NCI-H82 (cell line): Measurements from ENCODE around the gene SMG5.
A peak's percentile ranks its signal among the peaks of the same experiment; 100 is the strongest.
"Not testable (repeated sequence)": the region's sequence is repeated elsewhere in the genome, so short reads cannot be mapped to it uniquely, and the experiment has no call there.

ENCODE experiments used
- DNase-seq: peaks from one replicate; lab custom pipeline; 2025; lab: John Stamatoyannopoulos, UW

SMG5 gene

DNA sequence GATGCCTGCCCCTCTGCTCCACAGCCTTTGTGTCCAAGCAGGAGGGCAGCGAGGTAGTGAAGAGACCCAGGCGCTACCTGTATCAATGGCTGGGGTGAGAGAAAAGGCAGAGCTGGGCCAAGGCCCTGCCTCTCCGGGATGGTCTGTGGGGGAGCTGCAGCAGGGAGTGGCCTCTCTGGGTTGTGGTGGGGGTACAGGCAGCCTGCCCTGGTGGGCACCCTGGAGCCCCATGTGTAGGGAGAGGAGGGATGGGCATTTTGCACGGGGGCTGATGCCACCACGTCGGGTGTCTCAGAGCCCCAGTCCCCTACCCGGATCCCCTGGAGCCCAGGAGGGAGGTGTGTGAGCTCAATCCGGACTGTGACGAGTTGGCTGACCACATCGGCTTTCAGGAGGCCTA, 39.9 kb downstream of the SMG5 start:
- no peak for DNase-seq

- no peak for DNase-seq
These were observed 40.7 kb downstream of the SMG5 start, which contains the start of gene BGLAP for GRCh38 chr1:156241926-156242325. Gene BGLAP, plus strand, starts transcription at chr1:156242184. Its CDS starts 48 bp downstream, at chr1:156242232.

DNA sequence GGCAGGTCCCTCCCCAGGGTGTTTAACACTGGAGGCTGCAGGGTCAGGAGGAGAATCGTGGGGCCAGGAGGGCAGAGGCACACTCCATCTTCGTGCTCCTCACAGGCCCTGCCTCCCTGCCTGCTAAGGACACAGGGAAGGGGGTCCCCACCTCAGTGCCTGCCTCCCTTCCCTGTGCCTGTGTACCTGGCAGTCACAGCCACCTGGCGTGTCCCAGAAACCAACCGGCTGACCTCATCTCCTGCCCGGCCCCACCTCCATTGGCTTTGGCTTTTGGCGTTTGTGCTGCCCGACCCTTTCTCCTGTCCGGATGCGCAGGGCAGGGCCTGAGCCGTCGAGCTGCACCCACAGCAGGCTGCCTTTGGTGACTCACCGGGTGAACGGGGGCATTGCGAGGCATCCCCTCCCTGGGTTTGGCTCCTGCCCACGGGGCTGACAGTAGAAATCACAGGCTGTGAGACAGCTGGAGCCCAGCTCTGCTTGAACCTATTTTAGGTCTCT, 41.3 kb downstream of the SMG5 start:
- no peak for DNase-seq

DNA sequence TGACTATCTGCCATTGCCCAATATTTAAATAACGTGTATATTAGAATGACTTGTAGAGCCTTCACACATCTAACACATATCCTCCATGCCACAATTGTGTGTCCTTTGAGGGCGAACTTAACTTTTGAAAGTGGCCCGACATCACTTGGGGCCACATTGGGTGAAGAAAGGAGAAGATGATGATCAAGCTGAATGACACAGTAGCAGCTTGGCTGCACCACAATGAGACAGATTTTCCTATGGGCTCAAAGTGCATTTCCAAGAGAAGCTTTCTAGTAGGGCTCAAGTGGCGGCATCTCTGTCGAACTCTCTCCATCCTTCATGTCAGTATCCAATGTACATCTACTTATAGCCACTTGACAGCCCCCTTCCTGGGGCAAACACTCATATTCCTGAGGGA, 44.4 kb downstream of the SMG5 start:
- DNase-seq: no peak

- no peak for DNase-seq
These were observed 46.5 kb downstream of the SMG5 start for GRCh38 chr1:156236164-156236563.

- DNase-seq: no peak
These were observed 49.0 kb downstream of the SMG5 start for GRCh38 chr1:156233426-156234127.

GRCh38 chr1:156232201-156232894, 50.3 kb downstream of the SMG5 start:
- DNase-seq: no peak

GRCh38 chr1:156230473-156230837, 52.2 kb downstream of the SMG5 start:
- no peak for DNase-seq

DNA sequence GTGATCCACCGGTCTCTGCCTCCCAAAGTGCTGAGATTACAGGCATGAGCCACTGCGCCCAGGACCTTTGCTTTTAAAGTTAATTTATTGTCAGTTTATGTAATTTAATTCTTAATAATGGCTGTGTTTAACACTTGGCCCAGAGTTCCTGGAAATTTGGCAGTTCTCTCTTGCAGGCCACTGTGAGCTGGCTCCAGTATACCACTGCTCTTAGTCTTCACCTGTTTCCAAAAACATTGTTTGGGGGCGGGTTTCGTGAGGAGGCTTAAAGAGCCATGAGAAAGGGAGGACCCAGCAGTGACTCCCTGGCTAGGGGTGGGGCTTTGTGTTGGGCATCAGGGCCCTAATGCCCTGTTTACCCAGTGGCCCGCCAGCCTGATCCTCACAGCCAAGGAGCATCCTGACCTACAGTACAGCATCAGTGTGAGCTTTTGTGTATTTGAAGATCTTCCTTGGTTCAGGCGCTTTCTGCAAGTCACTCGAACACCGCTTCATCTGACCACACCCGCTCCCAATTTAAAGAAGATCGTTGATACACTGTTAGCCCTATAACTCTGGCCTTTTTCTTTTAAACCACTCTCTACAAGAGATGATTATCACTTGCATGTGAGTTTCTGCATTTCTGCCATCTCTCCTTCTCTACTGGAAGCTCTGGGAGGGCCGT, 52.7 kb downstream of the SMG5 start:
- DNase-seq: no peak

- no peak for DNase-seq
These were observed 54.1 kb downstream of the SMG5 start for GRCh38 chr1:156228501-156228900.

GRCh38 chr1:156226782-156227181, 55.8 kb downstream of the SMG5 start:
- no peak for DNase-seq

DNA sequence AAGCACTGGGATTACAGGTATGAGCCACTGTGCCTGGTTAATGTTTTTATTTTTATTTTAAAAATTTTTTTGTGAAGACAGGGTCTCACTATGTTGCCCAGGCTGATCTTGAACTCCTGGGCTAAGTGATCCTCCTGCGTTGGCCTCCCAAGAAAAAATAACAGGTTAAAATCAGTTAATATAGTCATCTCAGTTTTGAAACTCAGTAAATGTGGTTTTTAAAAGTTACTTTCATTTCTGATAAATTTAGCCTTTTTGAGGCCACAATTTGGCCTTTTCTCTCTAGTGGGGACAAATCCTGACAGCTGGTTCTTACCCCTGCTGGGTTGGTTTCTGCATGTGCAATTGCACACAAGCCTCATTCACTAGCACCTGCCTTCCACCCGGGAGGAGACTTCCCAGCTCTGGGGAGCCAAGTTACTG, 56.5 kb downstream of the SMG5 start:
- DNase-seq: no peak

GRCh38 chr1:156225677-156226014, 57.0 kb downstream of the SMG5 start:
- no peak for DNase-seq

DNA sequence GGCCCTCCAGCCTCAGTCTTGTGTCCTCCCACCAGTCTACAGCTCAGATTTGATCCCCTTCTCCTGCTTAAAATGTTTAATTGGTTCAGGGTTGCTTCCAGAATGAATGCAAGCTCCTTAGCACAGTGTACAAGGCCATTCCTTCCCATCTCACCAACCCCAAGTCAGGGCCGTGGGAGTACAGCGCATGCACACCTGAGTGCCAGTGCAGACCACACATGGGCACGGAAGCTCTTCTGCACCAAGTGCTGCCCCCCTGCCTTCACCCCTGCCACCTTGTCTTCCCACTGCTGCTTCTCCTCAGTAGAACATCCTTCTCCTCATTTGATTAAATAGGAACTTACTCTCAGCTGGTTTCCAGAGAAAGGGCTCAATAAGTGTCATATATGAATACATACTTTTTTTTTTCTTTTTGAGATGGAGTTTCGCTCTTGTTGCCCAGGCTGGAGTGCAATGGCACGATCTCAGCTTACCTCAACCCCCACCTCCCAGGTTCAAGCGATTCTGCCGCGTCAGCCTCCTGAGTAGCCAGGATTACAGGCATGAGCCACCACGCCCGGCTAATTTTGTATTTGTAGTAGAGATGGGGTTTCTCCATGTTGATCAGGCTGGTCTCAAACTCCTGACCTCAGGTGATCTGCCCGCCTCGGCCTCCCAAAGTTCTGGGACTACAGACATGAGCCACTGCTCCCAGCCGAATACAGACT, 60.5 kb downstream of the SMG5 start:
- no peak for DNase-seq

GRCh38 chr1:156220226-156220625, 62.4 kb downstream of the SMG5 start:
- no peak for DNase-seq

- DNase-seq: no peak
These were observed 64.8 kb downstream of the SMG5 start for GRCh38 chr1:156217871-156218270.

- not testable (repeated sequence) for DNase-seq
These were observed 66.1 kb downstream of the SMG5 start for GRCh38 chr1:156216361-156217086.

DNA sequence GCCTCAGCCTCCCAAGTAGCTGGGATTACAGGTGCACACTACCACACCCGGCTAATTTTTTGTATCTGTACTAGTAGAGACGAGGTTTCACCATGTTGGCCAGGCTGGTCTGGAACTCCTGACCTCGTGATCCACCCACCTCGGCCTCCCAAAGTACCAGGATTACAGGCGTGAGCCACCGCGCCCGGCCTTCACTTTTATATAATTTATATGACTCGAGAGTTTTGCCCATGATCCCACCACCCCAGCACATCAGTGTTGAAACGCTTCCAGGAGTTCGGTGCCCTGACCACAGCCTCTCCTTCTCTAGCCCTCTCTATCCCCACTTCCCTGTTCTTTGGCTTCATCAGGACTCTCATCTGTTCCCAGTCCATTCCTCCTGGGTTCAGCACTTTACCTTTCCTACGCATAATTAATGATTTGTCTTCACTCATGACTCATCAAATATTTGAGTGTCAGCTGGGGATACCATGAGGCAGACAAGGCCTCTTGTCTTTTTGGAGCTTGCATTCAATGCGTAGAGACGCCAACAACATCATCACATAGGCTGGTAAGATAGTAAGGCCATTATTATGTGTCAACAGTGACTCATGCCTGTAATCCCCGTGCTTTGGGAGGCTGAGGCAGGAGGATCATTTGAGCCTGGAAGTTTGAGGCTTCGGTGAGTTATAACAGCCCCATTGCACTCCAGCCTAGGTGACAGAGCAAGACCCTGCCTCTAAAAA, 68.4 kb downstream of the SMG5 start:
- DNase-seq: no peak

DNA sequence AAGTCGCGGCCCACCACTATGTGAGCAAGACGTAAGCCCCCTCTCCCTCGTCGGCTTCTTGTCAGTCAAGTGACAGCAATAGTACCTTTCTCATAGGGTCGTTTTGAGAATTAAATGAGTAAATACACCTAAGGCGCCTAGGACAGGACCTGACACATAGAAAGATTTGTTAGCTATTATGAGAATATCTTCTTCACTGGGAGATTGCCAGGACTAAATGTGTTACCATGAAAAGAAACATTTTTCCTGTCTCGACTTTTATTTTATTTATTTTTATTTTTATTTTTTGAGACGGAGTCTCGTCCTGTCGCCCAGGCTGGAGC, 69.0 kb downstream of the SMG5 start:
- no peak for DNase-seq

DNA sequence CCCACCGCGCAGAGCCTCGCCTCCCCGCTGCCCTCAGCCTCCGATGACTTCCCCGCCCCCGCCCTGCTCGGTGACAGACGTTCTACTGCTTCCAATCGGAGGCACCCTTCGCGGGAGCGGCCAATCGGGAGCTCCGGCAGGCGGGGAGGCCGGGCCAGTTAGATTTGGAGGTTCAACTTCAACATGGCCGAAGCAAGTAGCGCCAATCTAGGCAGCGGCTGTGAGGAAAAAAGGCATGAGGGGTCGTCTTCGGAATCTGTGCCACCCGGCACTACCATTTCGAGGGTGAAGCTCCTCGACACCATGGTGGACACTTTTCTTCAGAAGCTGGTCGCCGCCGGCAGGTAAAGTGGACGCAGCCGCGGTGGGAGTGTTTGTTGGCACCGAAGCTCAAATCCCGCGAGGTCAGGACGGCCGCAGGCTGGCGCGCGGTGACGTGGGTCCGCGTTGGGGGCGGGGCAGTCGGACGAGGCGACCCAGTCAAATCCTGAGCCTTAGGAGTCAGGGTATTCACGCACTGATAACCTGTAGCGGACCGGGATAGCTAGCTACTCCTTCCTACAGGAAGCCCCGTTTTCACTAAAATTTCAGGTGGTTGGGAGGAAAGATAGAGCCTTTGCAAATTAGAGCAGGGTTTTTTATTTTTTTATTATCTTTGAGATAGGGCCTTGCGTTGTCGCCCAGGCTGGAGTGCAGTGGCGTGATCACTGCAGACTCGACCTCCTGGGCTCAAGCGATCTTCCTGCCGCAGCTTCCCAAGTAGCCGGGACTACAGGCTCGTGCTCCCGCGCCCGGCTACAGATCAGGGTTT, 69.6 kb downstream of the SMG5 start, which contains the start of gene PMF1:
Gene PMF1 (plus strand): TSS at position 175 of the 811 bp plus-strand sequence. CDS start 9 bp downstream, at position 184.
- DNase-seq: peak; percentile 99
